ENCODE results near the gene SLC16A8. TPM values are rescaled to one million over a fixed set of nuclear protein-coding genes. Genes with fewer than 3 reads are reported as not detected.

SLC16A8 gene
- total and polyA plus RNA-seq, 10 of the 15 experiments (the other 5 are each of a cell fraction or from before 2014, with no cell fraction given): not detected

DNA sequence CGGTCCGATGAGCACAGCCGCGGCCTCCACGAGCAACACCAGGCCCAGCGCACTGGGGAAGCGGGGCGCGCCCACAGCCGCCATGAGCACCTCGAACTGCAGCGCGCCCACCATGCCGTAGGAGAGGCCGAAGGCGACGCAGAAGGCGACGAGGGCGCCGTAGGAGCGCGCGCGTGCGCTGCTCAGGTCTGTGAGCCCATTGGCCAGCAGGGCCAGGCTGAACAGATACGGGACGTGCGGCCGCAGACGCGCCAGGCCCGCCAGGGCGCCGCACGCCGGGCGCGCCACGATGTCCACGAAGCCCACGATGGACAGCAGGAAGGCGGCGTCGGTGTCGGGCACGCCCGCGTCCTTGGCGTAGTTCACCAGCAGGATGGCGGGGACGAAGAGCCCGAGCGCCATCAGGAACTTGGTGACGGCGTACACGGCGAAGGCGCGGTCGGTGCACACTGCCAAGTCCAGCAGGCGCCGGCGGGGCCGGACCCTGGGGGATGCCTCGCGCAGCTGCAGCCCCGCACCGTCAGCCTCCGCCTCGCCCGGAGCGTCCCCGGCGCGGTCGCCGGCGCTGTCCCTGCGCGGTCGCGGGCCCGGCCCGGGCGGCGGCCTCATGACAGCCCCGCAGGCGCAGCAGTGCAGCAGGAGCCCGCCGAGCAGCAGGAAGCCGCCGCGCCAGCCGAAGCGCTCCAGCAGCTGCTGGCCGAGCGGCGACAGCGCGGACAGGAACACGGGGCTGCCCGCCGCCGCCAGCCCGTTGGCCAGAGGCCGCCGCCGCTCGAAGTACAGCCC lies 2.9 kb downstream of the SLC16A8 start:
- H3K9ac ChIP-seq (ENCODE audit: control insufficient read depth, insufficient read depth, low read length): no peak overlapping the region
- no peaks in the 10 kb centered on the region for H3K36me3 ChIP-seq (ENCODE audit: control insufficient read depth in 2 of 2, insufficient read depth in 2 of 2, low read length in 1 of 2)
- in situ Hi-C loops (cut with MboI): no loop called here
- no TSS peak for BruUV-seq (replicated peaks)
- DNase-seq (ENCODE audit: low read depth, low spot score) (no peak), ATAC-seq (no peak), FAIRE-seq (no peak)
- TF ChIP-seq EP300 (IDR thresholded peaks at IDR 0.05; ENCODE audit: borderline replicate concordance in 1 of 2, control insufficient read depth in 1 of 2, low read depth in 2 of 2, low read length in 2 of 2): no peak
- peak; percentile 84 for TF ChIP-seq HDAC6 (IDR thresholded peaks at IDR 0.05; ENCODE audit: unreplicated experiment)
- no peak for TF ChIP-seq SREBF2 (IDR thresholded peaks at IDR 0.05; ENCODE audit: low read length)
- no peaks in the 10 kb centered on the region for H3K79me2 ChIP-seq (ENCODE audit: control insufficient read depth, insufficient read depth, low read length)
- ChIA-PET RAD21 (ENCODE audit: unreplicated experiment) (no interaction called here), POLR2A (interaction anchor here (0.5 kb wide), 1 partner anchor 122 kb away, joined by 4 read pairs; no protein-coding TSS in a partner anchor), SMC1A (ENCODE audit: uncharacterized antibody, unreplicated experiment) (no interaction called here), CTCF (interaction anchor here (0.6 kb wide), 1 partner anchor 15 kb away, joined by 3 read pairs; no protein-coding TSS in a partner anchor)
- no peaks in the 10 kb centered on the region for H4K20me1 ChIP-seq (ENCODE audit: control insufficient read depth, insufficient read depth)
- no peak overlapping the region; the same call in 1 of the 2 replicates for H3K4me2 ChIP-seq (ENCODE audit: control insufficient read depth, insufficient read depth)
- no peak overlapping the region for H2AFZ ChIP-seq (ENCODE audit: control insufficient read depth, low read depth, low read length)
- H3K9me3 ChIP-seq (replicated peaks; ENCODE audit: control insufficient read depth, insufficient read depth, low read length): no peaks in the 10 kb centered on the region
- H3K27ac ChIP-seq (ENCODE audit: control insufficient read depth, insufficient read depth): no peak overlapping the region
- H3K27me3 ChIP-seq (replicated peaks in 1 of 2; ENCODE audit: control insufficient read depth in 2 of 2, insufficient read depth in 2 of 2, low read length in 1 of 2): peaks cover 8 to 9% of the 10 kb centered on the region in 2 experiments; a peak in 3 of 4 replicates
- no peak overlapping the region for H3K4me3 ChIP-seq
- intact Hi-C loops (cut with micrococcal nuclease; ENCODE audit: unreplicated experiment): no loop called here
- no peaks in the 10 kb centered on the region for H3K4me1 ChIP-seq (ENCODE audit: control insufficient read depth, insufficient read depth, low read length)
- 29% methylated on average over 96 of the region's 110 CpGs for WGBS (ENCODE audit: insufficient coverage, insufficient replicate concordance, low lambda C conversion rate, missing lambda C conversion rate)

DNA sequence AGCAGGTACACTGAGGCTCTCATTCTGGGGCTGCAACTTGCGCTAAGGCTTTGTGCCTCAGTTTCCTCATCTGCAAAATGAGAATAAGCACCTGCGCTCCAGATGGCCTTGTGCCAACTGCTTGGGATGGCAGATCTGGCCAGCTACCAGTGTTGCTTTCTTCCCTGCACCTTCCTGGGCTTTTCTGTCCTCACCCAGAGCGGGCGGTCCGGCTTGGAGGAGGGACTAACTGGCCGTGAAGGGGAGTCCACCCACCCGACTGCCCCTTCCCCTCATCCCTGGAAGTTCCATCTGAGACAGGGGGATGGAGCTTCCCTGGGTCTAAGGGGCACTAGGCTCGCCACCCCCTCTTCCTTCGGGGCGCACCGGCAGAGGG lies 3.5 kb downstream of the SLC16A8 start:
- POLR2A ChIA-PET: no interaction called here
- Histone ChIP-seq H4K20me1 (ENCODE audit: control insufficient read depth, insufficient read depth) (no peaks in the 10 kb centered on the region), H3K4me3 (no peak overlapping the region), H3K9ac (ENCODE audit: control insufficient read depth, insufficient read depth, low read length) (no peak overlapping the region), H3K9me3 (replicated peaks; ENCODE audit: control insufficient read depth, insufficient read depth, low read length) (no peaks in the 10 kb centered on the region), H3K36me3 (ENCODE audit: control insufficient read depth in 2 of 2, insufficient read depth in 2 of 2, low read length in 1 of 2) (no peaks in the 10 kb centered on the region), H3K4me2 (ENCODE audit: control insufficient read depth, insufficient read depth) (no peak overlapping the region), H3K79me2 (ENCODE audit: control insufficient read depth, insufficient read depth, low read length) (no peaks in the 10 kb centered on the region), H3K4me1 (ENCODE audit: control insufficient read depth, insufficient read depth, low read length) (no peaks in the 10 kb centered on the region), H3K27ac (ENCODE audit: control insufficient read depth, insufficient read depth) (no peak overlapping the region), H2AFZ (ENCODE audit: control insufficient read depth, low read depth, low read length) (no peak overlapping the region), H3K27me3 (replicated peaks in 1 of 2; ENCODE audit: control insufficient read depth in 2 of 2, insufficient read depth in 2 of 2, low read length in 1 of 2) (peaks cover 8 to 9% of the 10 kb centered on the region in 2 experiments; a peak in 3 of 4 replicates)
- TF ChIP-seq HCFC1 (IDR thresholded peaks at IDR 0.05; ENCODE audit: low read length) (no peak), ZNF207 (IDR thresholded peaks at IDR 0.05; ENCODE audit: borderline replicate concordance) (no peak), IKZF1 (conservative IDR thresholded peaks at IDR 0.05) (no peak), MXI1 (IDR thresholded peaks at IDR 0.05; ENCODE audit: low read depth, low read length) (no peak), KAT2A (conservative IDR thresholded peaks at IDR 0.05; ENCODE audit: control insufficient read depth, low read depth, low read length) (no peak)
- in situ Hi-C loops (cut with MboI): no loop called here
- DNase-seq (ENCODE audit: low read depth, low spot score) (no peak), ATAC-seq (no peak), FAIRE-seq (no peak)
- RAD21 ChIA-PET (ENCODE audit: unreplicated experiment): no interaction called here
- SMC1A ChIA-PET (ENCODE audit: uncharacterized antibody, unreplicated experiment): no interaction called here
- WGBS (ENCODE audit: insufficient coverage, insufficient replicate concordance, low lambda C conversion rate, missing lambda C conversion rate): 68% methylated on average over 11 of the region's 11 CpGs
- no TSS peak for BruUV-seq (replicated peaks)
- CTCF ChIA-PET: no interaction called here
- intact Hi-C loops (cut with micrococcal nuclease; ENCODE audit: unreplicated experiment): no loop called here

Data from GM12878 (cell line).